Right ventricle myocardium superior (tissue), 1 donor: ENCODE measurements around the gene SERPINB7. TPM values are rescaled to one million over a fixed set of nuclear protein-coding genes. Genes with fewer than 3 reads are reported as not detected.

Experiments used
- ATAC-seq: fragments of 200-7000 bp; cut with Tn5 transposase; one replicate; pipeline ENCODE4 v1.9.1; 2020; ENCODE audit warnings: mild to moderate bottlenecking; ENCODE audit not compliant: poor library complexity
- DNase-seq: peaks from one replicate; pipeline ENCODE4 v3.0.0-alpha.2; 2020
- intact Hi-C: fragments of 100-400 bp; cut with DNase I; formaldehyde crosslinking; loops from one replicate; pipeline ENCODE4 v1.11.2; 2022
- total RNA-seq: library from RNA; stranded (reverse); fragmentation: NEBNext Ultra II Directional; extraction: Animal tissue kit (Norgen Biotek cat#: 25700); gene quantifications from one replicate; pipeline ENCODE4 v1.2.1, GENCODE V29; 2021
- donor health status: DM: no; HTN: yes; CAD: no; lungs with severe emphysema.

Gene SERPINB7
- total RNA-seq, 1 donor from 2014 or later = not detected

- no peak for DNase-seq
- intact Hi-C loops = no loop called here
- ATAC-seq = no peak
Observed at GRCh38 chr18:63783394-63783793, 8.2 kb downstream of the SERPINB7 start.

DNA sequence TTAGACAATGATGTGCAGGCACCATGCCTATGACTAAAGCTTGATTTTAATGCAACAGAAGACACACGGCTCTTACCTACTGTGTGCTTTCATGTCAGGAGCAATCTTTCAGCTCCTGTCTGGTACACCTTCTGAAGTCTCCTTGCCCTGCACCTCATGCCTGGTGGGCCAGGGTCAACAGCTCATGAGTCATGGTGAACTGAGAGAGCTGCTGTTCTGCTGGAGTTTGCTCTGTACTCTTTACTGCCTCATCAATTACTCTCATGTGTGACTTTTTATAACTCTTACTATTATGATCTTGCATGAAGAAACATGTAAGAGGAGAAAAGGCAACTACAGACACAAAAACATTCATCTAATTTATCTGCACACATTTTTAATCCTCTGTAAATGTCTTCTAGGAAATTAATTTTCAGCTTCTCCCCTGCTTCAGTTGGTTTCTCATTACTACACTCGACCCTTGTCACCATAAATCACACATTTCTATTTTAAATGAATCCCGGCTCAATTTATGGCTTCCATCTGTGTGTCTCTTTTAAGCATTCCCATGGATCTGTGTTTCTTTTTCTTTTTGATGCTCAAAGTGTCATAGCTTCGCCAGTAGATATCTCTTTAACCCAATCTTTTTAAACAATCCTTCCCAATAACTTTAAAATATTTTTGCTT is 9.7 kb downstream of the SERPINB7 start:
- ATAC-seq = no peak
- intact Hi-C loops = no loop called here

DNA sequence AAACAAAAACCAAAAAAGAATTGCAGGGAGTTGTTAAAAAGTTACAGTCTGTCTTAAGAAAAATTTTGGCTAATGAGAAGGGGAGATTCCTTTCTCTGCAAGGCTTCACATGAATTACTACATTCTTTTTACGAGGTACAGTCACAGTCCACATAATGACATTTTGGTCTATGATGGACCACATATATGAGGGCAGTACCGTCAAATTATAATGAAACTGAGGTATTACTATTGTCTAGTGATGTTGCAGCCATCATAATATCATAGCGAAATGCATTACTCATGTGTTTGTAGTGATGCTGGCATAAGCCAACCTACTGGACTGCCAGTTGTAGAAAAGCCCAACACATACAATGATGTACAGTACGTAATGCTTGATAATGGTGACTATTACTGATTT is 12.5 kb downstream of the SERPINB7 start:
- intact Hi-C loops = no loop called here
- DNase-seq (no peak), ATAC-seq (no peak)

More for the DNA sequence above, 9.7 kb downstream of the SERPINB7 start:
- no peak for DNase-seq

GRCh38 chr18:63788447-63789096 is 13.4 kb downstream of the SERPINB7 start:
- no peak for DNase-seq
- ATAC-seq = no peak
- intact Hi-C loops = no loop called here

- intact Hi-C loops = no loop called here
- ATAC-seq = no peak
Observed at GRCh38 chr18:63789327-63789726, 14.1 kb downstream of the SERPINB7 start.

GRCh38 chr18:63795606-63796005 is 20.4 kb downstream of the SERPINB7 start:
- DNase-seq (no peak), ATAC-seq (no peak)
- intact Hi-C loops = no loop called here

More at GRCh38 chr18:63789327-63789726, 14.1 kb downstream of the SERPINB7 start:
- DNase-seq = no peak

DNA sequence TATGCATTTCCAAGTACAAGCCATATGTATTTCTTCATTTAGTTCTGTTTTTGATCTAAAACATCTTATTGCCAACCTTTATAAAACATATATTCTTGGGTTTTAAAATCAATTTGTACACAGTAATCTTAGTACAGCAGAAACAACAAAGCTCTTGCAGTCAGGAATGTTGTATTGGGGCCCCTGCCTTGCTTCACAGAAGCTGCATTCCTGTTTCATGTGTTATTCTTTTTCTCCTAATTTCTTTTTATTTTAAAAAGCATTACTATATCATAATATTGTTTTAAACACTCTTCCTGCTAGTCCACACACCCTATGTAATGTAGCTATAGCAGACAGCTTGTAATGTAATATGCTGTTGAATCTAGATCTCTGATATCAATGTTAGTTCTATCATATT is 24.0 kb downstream of the SERPINB7 start:
- intact Hi-C loops = no loop called here
- ATAC-seq (no peak), DNase-seq (no peak)

DNA sequence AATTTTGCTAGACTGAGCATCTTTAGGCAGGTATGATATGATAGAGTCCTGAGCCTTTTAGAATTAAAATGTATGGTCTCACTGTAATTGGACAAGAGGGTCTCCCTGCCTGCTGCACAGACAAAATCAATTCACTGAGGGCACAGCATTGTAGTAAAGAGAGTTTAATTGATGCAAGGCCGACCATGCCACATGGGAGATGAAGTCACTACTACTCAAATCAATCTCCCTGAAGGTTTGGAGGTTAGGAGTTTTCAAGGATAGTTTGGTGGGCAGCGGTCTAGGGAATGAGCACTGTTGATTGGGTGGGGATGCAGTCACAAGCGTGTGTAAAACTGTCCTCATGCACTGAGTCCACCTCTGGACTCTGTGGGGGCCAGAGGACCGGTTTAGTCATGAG is 26.1 kb downstream of the SERPINB7 start:
- intact Hi-C loops = no loop called here
- DNase-seq = no peak
- no peak for ATAC-seq

DNA sequence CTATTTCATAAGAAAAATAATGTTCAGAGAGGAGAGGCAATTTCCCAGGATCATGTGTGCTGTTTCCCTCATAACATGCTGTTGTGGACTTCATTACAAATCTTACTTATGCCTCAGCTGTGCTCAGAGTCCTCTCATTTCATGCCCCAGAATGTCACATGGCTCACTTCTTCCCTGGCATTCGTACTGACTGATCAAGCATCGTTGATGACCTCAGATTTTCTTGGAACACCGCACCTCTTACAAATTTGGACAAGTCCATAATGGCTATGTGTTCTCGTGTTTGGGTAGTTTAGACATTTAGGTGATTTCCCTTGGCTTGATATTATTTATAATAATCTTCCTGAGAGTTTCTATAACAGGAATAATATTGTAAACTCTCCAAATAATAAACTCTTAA is 32.9 kb downstream of the SERPINB7 start:
- intact Hi-C loops = no loop called here
- DNase-seq (no peak), ATAC-seq (no peak)

DNA sequence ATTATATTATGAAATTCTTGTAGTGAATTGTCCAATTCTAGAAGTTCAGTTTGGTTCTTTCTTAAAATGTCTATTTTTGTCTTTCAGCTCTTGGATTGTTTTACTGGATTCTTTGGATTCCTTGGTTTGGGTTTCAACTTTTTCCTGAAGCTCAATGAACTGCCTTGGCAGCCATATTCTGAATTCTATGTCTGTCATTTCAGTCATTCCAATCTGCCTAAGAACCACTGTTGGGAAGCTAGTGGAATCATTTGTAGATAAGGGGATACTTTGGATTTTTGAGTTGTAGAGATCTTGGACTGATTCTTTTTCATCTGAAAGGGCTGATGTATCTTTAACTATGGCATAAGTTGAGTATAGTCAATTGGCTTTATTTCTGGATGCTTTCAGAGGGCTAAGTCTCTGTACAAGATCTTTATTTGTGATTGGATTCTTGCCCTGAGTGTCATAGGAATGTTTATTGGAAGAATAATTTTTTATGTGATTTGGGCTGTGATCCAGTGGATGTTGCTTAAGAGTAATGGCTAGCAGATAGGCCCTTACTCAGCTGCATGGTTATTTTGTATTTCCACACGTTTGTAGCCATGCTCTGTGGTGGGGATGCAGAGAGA is 42.3 kb downstream of the SERPINB7 start:
- intact Hi-C loops = no loop called here
- ATAC-seq (peak; percentile 43), DNase-seq (no peak)

GRCh38 chr18:63818212-63818611 is 43.0 kb downstream of the SERPINB7 start:
- DNase-seq = no peak
- intact Hi-C loops = no loop called here
- no peak for ATAC-seq

- DNase-seq = no peak
- ATAC-seq = no peak
- intact Hi-C loops = loop anchor here (5.0 kb wide), 1 partner anchor 118 kb away; no protein-coding TSS in a partner anchor
Observed at GRCh38 chr18:63819786-63820185, 44.6 kb downstream of the SERPINB7 start.

GRCh38 chr18:63820694-63821093 is 45.5 kb downstream of the SERPINB7 start:
- ATAC-seq = no peak
- intact Hi-C loops = loop anchor here (5.0 kb wide), 1 partner anchor 117 kb away; no protein-coding TSS in a partner anchor

GRCh38 chr18:63823516-63824219 is 48.5 kb downstream of the SERPINB7 start:
- no peak for ATAC-seq
- intact Hi-C loops = loop anchor here (5.0 kb wide), 1 partner anchor 114 kb away; no protein-coding TSS in a partner anchor
- peak; percentile 49 for DNase-seq

More at GRCh38 chr18:63820694-63821093, 45.5 kb downstream of the SERPINB7 start:
- no peak for DNase-seq

DNA sequence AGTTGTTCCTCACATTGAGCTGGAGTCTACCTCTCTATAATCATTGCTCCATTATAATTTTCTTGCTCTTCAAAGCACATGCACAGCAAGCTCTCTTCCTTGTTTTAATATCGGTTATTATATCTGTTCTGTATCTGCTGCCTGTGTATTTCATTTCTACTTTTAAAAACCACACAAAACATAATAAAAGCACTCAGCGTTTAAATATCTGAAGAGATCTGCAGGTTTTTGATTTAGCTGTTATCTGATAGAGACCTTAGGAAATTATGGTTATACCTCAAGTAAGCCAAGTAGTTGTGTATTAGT is 49.0 kb downstream of the SERPINB7 start:
- ATAC-seq = no peak

GRCh38 chr18:63828120-63828519 is 52.9 kb downstream of the SERPINB7 start:
- no peak for DNase-seq
- intact Hi-C loops = no loop called here
- ATAC-seq = no peak

More for the DNA sequence above, 49.0 kb downstream of the SERPINB7 start:
- intact Hi-C loops = loop anchor here (5.0 kb wide), 1 partner anchor 113 kb away; no protein-coding TSS in a partner anchor
- DNase-seq = no peak

GRCh38 chr18:63828656-63829055 is 53.4 kb downstream of the SERPINB7 start:
- intact Hi-C loops = no loop called here
- no peak for DNase-seq
- no peak for ATAC-seq

DNA sequence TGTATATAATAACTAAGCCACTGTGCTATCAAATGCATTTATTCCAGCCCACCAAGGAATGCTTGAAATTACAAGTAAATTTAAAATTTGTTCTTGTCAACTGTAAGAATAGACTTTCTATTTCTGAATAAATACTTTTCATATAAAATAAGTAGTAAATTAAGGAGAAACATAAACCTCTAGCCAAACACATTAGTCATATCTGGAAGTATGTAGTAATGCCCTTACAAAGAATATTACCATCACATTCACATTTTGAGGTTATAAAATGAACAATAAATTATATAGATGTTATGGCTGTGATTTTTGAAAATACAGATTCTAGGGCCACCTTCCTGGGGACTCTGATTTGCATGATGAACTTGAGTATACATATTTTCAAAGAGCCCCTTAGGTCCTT is 54.7 kb downstream of the SERPINB7 start:
- DNase-seq (no peak), ATAC-seq (no peak)
- intact Hi-C loops = no loop called here

GRCh38 chr18:63831080-63831788 is 56.0 kb downstream of the SERPINB7 start:
- DNase-seq (no peak), ATAC-seq (no peak)
- intact Hi-C loops = no loop called here
